GM21723 (cell line): Measurements from ENCODE around the gene MED13L.
A peak's percentile ranks its signal among the peaks of the same experiment; 100 is the strongest.

Experiments used
- ATAC-seq: cut with Tn5 transposase; IDR thresholded peaks from one replicate; pipeline ENCODE4 v1.9.1; 2021; ENCODE audit warnings: mild to moderate bottlenecking, moderate library complexity; ENCODE audit not compliant: unreplicated experiment

The MED13L gene

GRCh38 chr12:116213885-116214527, 63.5 kb downstream of the MED13L start:
- no peak for ATAC-seq

- no peak for ATAC-seq
These were observed 64.5 kb downstream of the MED13L start for GRCh38 chr12:116213014-116213413.

- no peak for ATAC-seq
These were observed 66.7 kb downstream of the MED13L start for GRCh38 chr12:116210762-116211161.

GRCh38 chr12:116210131-116210530, 67.4 kb downstream of the MED13L start:
- ATAC-seq = no peak

GRCh38 chr12:116209503-116209902, 68.0 kb downstream of the MED13L start:
- ATAC-seq = no peak

- ATAC-seq = no peak
These were observed 70.2 kb downstream of the MED13L start for GRCh38 chr12:116207274-116207673.

- ATAC-seq = no peak
These were observed 70.7 kb downstream of the MED13L start for GRCh38 chr12:116206828-116207227.

GRCh38 chr12:116204785-116205184, 72.7 kb downstream of the MED13L start:
- ATAC-seq = no peak

GRCh38 chr12:116204169-116204568, 73.3 kb downstream of the MED13L start:
- no peak for ATAC-seq

GRCh38 chr12:116202940-116203339, 74.6 kb downstream of the MED13L start:
- no peak for ATAC-seq

- no peak for ATAC-seq
These were observed 75.1 kb downstream of the MED13L start for GRCh38 chr12:116202433-116202832.

- no peak for ATAC-seq
These were observed 75.6 kb downstream of the MED13L start for GRCh38 chr12:116201908-116202307.

- ATAC-seq = no peak
These were observed 76.1 kb downstream of the MED13L start for GRCh38 chr12:116201359-116201758.

GRCh38 chr12:116200812-116201211, 76.7 kb downstream of the MED13L start:
- ATAC-seq = no peak

- no peak for ATAC-seq
These were observed 78.3 kb downstream of the MED13L start for GRCh38 chr12:116199160-116199706.

GRCh38 chr12:116196752-116197718, 80.5 kb downstream of the MED13L start:
- no peak for ATAC-seq

- no peak for ATAC-seq
These were observed 81.3 kb downstream of the MED13L start for GRCh38 chr12:116196226-116196625.

GRCh38 chr12:116194935-116195431, 82.5 kb downstream of the MED13L start:
- peak; percentile 85 for ATAC-seq

- no peak for ATAC-seq
These were observed 87.8 kb downstream of the MED13L start for GRCh38 chr12:116189692-116190091.

- ATAC-seq = no peak
These were observed 88.9 kb downstream of the MED13L start for GRCh38 chr12:116188581-116188980.

GRCh38 chr12:116187151-116187511, 90.4 kb downstream of the MED13L start:
- no peak for ATAC-seq
